Measurements from ENCODE around the gene CHKB.
A peak's percentile ranks its signal among the peaks of the same experiment; 100 is the strongest.

CHKB gene

GRCh38 chr22:50571264-50572175 lies 11.1 kb downstream of the CHKB start:
- no peak for DNase-seq

- DNase-seq = no peak
Observed at GRCh38 chr22:50570861-50571260, 11.8 kb downstream of the CHKB start.

DNA sequence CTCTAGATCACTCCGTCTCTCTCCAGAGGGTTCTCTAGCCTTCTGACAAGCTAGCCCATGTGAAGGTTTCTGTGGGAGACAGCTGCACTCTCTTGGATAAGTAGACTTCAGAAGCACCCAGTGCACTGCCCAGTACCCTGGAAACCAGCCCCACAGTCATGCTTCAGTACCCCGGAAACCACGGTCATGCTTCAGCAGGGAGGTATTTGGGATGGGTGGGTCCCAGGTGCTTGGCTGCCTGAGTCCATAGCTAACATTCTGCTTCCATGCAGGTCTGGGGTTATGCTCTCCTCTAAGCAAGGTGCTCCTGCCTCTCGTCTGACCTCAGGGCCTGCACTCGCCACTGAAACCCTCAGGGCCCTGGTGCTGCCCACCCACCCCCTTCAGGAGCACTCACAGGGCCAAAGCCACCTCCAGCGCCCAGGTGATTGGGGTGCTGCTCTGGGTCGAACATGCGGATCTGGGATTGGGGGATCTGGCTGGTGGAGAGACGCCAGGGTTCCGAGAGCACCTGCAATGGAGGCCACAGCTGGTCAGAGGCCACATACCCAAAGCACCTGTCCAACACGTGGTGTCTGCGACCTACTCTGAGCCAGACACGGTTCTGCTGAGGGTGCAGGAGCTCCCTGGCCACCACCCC lies 12.6 kb downstream of the CHKB start:
- no peak for DNase-seq

DNA sequence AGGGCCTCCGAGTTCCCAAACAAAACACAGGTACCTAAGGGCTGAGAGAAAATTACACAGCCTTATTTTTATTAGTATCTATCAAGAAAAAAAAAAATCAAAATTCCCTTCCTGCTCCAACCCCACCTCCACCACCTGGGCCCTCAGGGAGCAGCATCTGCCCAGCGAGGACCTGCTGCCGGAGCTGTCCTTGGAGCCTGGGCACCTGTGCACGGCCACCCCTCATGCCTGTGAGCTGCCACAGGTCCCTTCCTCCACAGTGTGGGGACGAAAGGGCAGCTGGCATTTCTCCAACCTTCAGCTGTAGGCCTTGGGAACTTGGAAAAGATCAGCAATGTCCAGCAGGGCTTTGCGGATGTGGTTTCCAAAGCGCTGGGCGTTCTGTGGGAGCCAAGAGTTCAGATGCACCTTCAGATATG lies 13.6 kb downstream of the CHKB start:
- no peak for DNase-seq

GRCh38 chr22:50568626-50569025 lies 14.0 kb downstream of the CHKB start:
- DNase-seq = no peak

GRCh38 chr22:50567721-50568252 lies 14.9 kb downstream of the CHKB start:
- DNase-seq = no peak

DNA sequence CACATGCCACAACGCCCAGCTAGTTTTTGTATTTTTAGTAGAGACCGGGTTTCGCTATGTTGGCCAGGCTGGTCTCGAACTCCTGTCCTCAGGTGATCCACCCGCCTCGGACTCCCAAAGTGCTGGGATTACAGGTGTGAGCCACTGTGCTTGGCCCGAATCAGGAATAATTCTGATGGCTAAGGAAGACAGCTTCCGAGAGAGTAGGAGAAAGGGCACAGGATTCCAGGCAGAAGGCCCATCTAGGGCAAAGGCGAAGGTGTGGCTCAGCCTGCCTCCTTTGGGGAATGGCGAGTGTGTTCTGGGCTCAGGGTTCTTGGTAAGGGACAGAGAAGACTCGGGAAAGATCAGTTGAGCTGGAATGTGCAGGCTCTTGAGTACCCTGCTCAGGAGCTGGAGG lies 18.4 kb downstream of the CHKB start:
- no peak for DNase-seq

GRCh38 chr22:50563413-50564160 lies 19.1 kb downstream of the CHKB start:
- no peak for DNase-seq

- peak; percentile 97 for DNase-seq
Observed at GRCh38 chr22:50562523-50563412, 19.9 kb downstream of the CHKB start, which contains the start of gene SYCE3. TSS of gene SYCE3 (minus strand) at chr22:50562919. CDS start at chr22:50556405, 6,514 bp downstream.

GRCh38 chr22:50561401-50562358 lies 21.0 kb downstream of the CHKB start:
- DNase-seq = no peak

GRCh38 chr22:50560034-50560433 lies 22.6 kb downstream of the CHKB start:
- no peak for DNase-seq

- DNase-seq = no peak
Observed at GRCh38 chr22:50556703-50557102, 25.9 kb downstream of the CHKB start.

DNA sequence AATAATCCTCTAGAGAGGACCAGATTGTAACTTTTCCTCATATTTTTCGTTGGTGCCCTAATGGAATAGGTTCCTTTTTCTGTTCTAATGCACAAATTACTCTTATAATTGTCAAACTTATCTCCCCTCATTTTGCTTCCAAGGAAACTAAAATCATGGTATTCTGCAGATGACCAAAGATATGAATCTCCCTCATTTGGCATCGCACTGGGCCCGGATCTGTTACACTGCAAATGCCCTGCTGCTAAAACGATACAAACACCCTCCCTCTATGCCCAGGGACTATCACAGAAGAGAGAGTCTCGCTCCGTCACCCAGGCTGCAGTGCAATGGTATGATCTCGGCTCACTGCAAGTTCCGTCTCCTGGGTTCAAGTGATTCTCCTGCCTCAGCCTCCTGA lies 29.3 kb downstream of the CHKB start:
- DNase-seq = no peak

GRCh38 chr22:50551160-50551752 lies 31.4 kb downstream of the CHKB start:
- no peak for DNase-seq

- no peak for DNase-seq
Observed at GRCh38 chr22:50550395-50550794, 32.3 kb downstream of the CHKB start.

GRCh38 chr22:50548921-50549790 lies 33.5 kb downstream of the CHKB start:
- DNase-seq = no peak

DNA sequence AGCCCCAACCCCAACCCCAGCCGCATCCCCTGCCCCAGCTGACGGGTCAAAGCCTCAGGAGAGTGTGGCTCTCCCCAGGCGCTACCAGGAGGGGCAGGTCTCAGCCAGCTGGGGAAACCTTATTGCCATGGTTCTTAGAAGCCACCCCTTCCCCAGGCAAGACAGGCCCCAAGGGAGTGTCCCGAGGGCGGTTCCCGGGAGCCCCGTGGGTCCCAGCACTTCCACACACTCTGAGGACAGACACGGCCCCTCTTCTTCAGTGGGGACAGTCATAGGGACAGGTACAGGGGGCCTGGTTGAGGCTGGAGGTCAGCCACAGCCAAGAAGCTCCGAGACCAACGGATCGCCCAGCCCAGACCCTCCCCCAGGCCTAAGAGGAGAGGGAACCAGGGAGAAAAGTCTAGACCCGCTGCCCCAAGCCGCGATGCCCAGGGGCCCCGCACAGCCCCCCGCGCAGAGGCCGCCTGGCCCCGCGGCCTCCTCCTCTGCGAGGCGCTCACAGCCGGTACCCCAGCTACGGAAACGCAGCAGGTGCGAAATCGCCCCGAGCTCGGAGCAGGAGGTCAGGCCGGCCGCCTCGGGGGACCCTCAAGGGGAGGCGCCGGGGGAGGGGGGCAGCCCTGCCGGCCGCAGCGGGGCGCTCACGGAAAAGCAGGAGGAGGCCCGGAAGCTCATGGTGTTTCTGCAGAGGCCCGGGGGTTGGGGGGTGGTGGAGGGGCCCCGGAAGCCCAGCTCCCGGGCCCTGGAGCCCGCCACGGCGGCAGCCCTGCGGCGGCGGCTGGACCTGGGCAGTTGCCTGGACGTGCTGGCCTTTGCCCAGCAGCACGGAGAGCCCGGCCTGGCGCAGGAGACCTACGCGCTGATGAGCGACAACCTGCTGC lies 34.4 kb downstream of the CHKB start:
- DNase-seq = peak; percentile 66

DNA sequence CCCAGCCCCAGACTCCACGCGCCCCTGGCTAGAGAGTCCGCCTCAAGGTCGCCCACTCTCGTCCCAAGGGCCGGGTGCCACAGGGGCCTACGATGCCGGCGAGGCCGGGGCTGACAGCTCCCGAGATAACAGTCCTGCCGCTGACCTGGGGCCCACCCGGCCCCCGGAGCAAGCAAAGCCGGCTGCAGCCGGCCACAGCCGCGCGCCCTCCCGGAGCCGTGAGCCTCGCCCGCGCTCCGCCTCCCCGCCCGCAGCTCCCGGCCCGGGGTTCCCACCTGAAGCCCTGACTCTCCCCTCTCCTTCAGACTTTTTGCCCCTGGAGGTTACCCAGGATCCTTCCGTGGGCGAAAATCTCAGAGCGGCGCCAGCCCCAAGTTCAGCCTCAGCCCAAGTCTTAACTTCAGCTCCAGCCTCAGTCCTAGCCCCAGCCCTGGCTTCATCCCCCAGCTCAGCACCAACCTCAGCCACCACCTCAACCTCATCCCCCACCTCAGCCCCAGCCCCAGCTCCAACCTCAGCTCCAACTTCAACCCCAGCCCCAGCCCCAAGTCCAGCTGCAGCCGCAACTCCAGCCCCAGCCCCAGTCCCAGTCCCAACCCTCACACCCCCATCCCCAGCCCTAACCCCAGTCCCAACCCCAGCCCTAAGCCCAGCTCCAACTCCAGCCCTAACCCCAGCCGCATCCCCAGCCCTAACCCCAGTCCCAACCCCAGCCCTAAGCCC lies 35.2 kb downstream of the CHKB start:
- no peak for DNase-seq
